ENCODE data around the gene RBAK.

The RBAK gene

DNA sequence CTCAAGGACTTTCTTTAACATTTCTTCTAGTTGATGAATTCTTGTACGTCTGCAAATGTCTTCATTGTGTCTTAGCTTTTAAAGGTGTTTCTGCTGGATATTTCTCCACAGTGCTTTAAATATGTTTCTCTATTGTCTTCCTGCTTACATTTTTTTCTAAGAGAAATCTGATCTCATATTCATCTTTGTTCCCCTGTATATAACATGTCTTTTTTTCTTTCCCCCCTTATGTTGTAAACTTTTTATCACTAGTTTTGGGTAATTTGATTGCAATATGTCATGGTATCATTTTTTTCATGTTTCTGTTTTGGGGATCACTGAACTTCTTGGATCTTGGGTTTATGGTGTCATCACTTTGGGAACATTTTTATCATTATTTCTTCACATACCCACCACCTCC is 7.5 kb downstream of the RBAK start:
- Histone ChIP-seq H3K9me3 (ENCODE audit: insufficient read depth, low read length) (peaks cover 30% of the 10 kb centered on the region; the same call in 1 of the 2 replicates), H2AFZ (ENCODE audit: low read depth, low read length, severe bottlenecking) (no peak overlapping the region), H3K4me3 (ENCODE audit: insufficient read depth, low read length, poor library complexity, severe bottlenecking) (no peak overlapping the region), H3K4me2 (ENCODE audit: low read depth, low read length, poor library complexity, severe bottlenecking) (no peak overlapping the region), H3K79me2 (ENCODE audit: insufficient read depth, low read length) (peaks cover 41% of the 10 kb centered on the region), H3K9me2 (replicated peaks; ENCODE audit: insufficient read depth, low read length) (no peaks in the 10 kb centered on the region), H3K27ac (ENCODE audit: low read depth, low read length) (no peak overlapping the region), H3K36me3 (ENCODE audit: low read length) (peaks cover 76% of the 10 kb centered on the region), H3K9ac (ENCODE audit: low read length) (no peak overlapping the region), H3K27me3 (ENCODE audit: low read length) (no peaks in the 10 kb centered on the region), H3F3A (ENCODE audit: insufficient read depth) (no peaks in the 10 kb centered on the region), H4K20me1 (ENCODE audit: low read depth, low read length) (no peaks in the 10 kb centered on the region)
- TF ChIP-seq EZH2phosphoT487 (conservative IDR thresholded peaks at IDR 0.05; ENCODE audit: low read length), result no peak
- TF ChIP-seq, protein P1, sequence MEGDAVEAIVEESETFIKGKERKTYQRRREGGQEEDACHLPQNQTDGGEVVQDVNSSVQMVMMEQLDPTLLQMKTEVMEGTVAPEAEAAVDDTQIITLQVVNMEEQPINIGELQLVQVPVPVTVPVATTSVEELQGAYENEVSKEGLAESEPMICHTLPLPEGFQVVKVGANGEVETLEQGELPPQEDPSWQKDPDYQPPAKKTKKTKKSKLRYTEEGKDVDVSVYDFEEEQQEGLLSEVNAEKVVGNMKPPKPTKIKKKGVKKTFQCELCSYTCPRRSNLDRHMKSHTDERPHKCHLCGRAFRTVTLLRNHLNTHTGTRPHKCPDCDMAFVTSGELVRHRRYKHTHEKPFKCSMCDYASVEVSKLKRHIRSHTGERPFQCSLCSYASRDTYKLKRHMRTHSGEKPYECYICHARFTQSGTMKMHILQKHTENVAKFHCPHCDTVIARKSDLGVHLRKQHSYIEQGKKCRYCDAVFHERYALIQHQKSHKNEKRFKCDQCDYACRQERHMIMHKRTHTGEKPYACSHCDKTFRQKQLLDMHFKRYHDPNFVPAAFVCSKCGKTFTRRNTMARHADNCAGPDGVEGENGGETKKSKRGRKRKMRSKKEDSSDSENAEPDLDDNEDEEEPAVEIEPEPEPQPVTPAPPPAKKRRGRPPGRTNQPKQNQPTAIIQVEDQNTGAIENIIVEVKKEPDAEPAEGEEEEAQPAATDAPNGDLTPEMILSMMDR (IDR thresholded peaks at IDR 0.05; ENCODE audit: insufficient read depth, low read length, poor library complexity, severe bottlenecking), result no peak

DNA sequence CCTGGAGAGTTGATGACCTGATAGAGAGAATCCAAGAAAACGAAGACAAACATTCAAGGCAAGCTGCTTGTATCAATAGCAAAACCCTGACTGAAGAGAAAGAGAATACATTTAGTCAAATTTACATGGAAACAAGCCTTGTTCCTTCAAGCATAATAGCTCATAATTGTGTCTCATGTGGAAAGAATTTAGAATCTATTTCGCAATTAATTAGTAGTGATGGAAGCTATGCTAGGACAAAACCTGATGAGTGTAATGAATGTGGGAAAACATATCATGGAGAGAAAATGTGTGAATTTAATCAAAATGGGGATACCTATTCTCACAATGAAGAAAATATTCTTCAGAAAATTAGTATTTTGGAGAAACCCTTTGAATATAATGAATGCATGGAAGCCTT is 18.0 kb downstream of the RBAK start:
- Histone ChIP-seq H3K4me2 (ENCODE audit: low read depth, low read length, poor library complexity, severe bottlenecking) (no peak overlapping the region), H3K27ac (ENCODE audit: low read depth, low read length) (no peak overlapping the region), H3K9ac (ENCODE audit: low read length) (no peak overlapping the region), H3K36me3 (ENCODE audit: low read length) (peaks cover 94% of the 10 kb centered on the region), H3K4me3 (ENCODE audit: insufficient read depth, low read length, poor library complexity, severe bottlenecking) (peak overlapping the region; percentile 12), H3K9me2 (replicated peaks; ENCODE audit: insufficient read depth, low read length) (no peaks in the 10 kb centered on the region), H3K9me3 (ENCODE audit: insufficient read depth, low read length) (peaks cover 86% of the 10 kb centered on the region), H2AFZ (ENCODE audit: low read depth, low read length, severe bottlenecking) (no peak overlapping the region), H3K79me2 (ENCODE audit: insufficient read depth, low read length) (no peaks in the 10 kb centered on the region), H3F3A (ENCODE audit: insufficient read depth) (0 out of 2 replicates have a peak, but pooled peaks cover 10% of the 10 kb centered on the region), H3K27me3 (ENCODE audit: low read length) (no peaks in the 10 kb centered on the region), H4K20me1 (ENCODE audit: low read depth, low read length) (no peaks in the 10 kb centered on the region)
- TF ChIP-seq, protein P1 (IDR thresholded peaks at IDR 0.05; ENCODE audit: insufficient read depth, low read length, poor library complexity, severe bottlenecking), result no peak
- no peak for TF ChIP-seq EZH2phosphoT487 (conservative IDR thresholded peaks at IDR 0.05; ENCODE audit: low read length)

DNA sequence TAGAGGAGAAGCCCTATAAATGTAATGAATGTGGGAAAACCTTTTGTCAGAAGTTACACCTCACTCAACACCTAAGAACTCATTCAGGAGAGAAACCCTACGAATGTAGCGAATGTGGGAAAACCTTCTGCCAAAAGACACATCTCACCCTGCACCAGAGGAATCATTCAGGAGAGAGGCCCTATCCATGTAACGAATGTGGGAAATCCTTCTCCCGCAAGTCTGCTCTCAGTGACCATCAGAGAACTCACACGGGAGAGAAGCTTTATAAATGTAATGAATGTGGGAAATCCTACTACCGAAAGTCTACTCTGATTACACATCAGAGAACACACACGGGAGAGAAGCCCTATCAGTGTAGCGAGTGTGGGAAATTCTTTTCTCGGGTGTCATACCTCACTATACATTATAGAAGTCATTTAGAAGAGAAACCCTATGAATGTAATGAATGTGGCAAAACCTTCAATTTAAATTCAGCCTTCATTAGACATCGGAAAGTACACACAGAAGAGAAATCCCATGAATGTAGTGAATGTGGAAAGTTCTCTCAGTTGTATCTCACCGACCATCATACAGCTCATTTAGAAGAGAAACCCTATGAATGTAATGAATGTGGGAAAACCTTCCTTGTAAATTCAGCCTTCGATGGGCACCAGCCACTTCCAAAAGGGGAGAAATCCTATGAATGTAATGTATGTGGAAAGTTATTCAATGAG is 18.9 kb downstream of the RBAK start:
- Histone ChIP-seq H3K4me3 (ENCODE audit: insufficient read depth, low read length, poor library complexity, severe bottlenecking) (peak overlapping the region; percentile 12), H3K9me2 (replicated peaks; ENCODE audit: insufficient read depth, low read length) (no peaks in the 10 kb centered on the region), H3K36me3 (ENCODE audit: low read length) (peaks cover 89% of the 10 kb centered on the region), H3K9ac (ENCODE audit: low read length) (no peak overlapping the region), H3K4me2 (ENCODE audit: low read depth, low read length, poor library complexity, severe bottlenecking) (no peak overlapping the region), H4K20me1 (ENCODE audit: low read depth, low read length) (no peaks in the 10 kb centered on the region), H2AFZ (ENCODE audit: low read depth, low read length, severe bottlenecking) (no peak overlapping the region), H3K27me3 (ENCODE audit: low read length) (no peaks in the 10 kb centered on the region), H3F3A (ENCODE audit: insufficient read depth) (0 out of 2 replicates have a peak, but pooled peaks cover 10% of the 10 kb centered on the region), H3K27ac (ENCODE audit: low read depth, low read length) (no peak overlapping the region), H3K79me2 (ENCODE audit: insufficient read depth, low read length) (no peaks in the 10 kb centered on the region), H3K9me3 (ENCODE audit: insufficient read depth, low read length) (peaks cover 85% of the 10 kb centered on the region)
- TF ChIP-seq, protein P1 (IDR thresholded peaks at IDR 0.05; ENCODE audit: insufficient read depth, low read length, poor library complexity, severe bottlenecking), result no peak
- no peak for TF ChIP-seq EZH2phosphoT487 (conservative IDR thresholded peaks at IDR 0.05; ENCODE audit: low read length)

Data from SU-DHL-6 (cell line).